GM19455 (cell line): ENCODE data around the gene INPP4B.

ENCODE experiments used
- ATAC-seq: cut with Tn5 transposase; IDR thresholded peaks from one replicate; pipeline ENCODE4 v1.9.1; 2021; ENCODE audit not compliant: unreplicated experiment

The INPP4B gene

DNA sequence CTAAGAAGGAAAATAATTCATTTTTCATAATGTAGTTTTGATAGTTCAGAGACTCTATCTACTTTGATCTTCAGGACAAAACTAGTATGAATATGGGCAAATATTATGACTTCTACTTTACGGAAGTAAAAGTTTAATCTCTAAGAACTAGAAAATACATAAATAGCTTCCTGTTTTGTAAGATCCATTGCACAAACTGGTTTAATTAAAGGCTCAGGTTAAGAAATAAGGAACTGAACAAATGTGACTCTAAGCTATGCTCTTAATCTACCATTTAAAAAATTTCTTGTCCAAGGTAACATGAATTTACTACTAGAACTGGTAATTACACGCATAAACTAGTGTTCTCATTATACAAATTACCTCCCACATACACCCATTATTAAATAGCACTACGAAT is 360.6 kb downstream of the INPP4B start:
- ATAC-seq = no peak

GRCh38 chr4:142480244-142480643 is 365.9 kb downstream of the INPP4B start:
- ATAC-seq = no peak

- ATAC-seq = no peak
These were observed 370.4 kb downstream of the INPP4B start for GRCh38 chr4:142475663-142476062.

GRCh38 chr4:142474398-142475087 is 371.6 kb downstream of the INPP4B start:
- ATAC-seq = no peak

GRCh38 chr4:142473960-142474338 is 372.2 kb downstream of the INPP4B start:
- ATAC-seq = no peak

DNA sequence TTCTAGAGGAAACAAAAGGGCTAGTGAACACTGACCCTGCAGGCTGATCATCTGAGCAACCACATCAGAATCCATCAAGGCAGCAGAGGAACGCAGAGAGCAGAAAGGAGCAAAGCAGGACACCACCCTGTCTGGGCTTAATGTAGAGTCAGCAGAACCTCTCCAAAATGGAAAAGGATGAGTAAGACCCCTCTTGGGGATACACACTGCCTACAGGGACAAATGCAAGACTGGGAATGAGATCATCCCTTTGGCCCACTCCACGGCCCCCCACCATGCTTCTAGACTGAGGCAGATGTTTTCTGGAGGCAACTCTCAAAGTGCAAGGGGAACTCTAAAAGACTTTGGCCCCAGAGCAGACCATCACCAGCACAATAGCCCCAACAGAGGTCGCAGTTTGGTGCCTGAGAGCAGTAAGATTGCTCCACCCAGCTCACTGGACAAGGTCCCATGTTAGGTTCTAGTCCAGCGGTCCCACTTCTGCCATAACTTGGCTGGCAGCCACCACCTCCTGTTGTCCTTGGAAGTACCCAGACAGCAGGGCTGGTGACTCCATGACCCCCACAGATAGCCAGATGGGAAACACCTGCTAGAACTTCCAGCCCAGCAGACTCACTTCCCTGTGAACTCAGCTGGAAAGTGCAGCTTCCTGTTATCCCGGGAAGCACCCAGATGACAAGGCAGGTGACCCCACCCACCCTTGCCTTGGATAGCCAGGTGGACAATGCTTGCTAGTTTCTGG is 372.7 kb downstream of the INPP4B start:
- ATAC-seq = no peak

GRCh38 chr4:142467088-142467487 is 379.0 kb downstream of the INPP4B start:
- ATAC-seq = no peak

DNA sequence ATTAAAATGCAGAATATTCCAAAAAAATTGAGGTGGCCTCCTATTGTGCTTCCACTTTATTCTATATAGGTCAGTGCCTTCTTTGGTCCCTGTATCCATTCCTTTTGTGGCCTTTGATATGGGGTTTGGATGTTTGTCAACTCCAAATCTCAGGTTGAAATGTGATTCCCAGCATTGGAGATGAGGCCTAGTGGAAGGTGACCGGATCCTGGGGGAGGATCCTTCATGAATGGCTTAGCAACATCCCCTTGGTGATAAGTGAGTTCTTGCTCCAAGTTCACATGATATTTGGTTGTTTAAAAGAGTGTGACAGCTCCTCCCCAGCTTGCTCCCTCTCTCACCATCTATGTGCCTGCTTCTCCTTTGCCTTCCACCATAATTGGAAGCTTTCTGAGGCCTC is 380.6 kb downstream of the INPP4B start:
- no peak for ATAC-seq

GRCh38 chr4:142463206-142463605 is 382.9 kb downstream of the INPP4B start:
- no peak for ATAC-seq

DNA sequence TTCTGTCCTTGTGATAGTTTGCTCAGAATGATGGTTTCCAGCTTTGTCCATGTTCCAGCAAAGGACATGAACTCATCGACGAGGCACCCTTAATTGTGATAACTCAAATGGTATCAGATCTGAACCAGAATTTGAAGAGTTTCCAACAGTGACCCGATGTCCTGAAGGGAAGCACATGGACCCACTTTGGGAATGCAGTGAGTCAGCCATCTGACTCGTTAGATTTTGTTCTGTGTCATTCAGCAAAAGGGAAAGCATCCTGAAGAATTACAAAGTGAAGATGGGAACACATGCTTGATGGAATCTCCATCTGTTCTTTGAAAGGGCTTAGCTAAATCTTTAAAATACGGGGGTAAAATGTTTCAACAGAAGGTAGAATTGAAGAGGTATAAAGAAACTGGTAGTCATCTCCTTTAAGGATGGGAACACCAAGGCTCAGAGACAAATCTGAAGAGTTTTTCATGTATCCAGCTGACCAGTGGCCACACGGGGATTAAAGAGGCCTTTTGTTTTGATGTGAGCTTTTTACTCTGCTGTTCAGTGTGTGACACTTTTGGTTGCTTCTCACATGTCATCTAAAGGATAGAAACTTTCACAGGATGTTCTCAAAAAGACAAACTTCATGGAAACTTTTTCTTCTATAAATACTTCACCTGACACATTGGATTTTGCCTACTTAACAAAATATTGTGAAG is 393.8 kb downstream of the INPP4B start:
- no peak for ATAC-seq

- ATAC-seq = no peak
These were observed 396.2 kb downstream of the INPP4B start for GRCh38 chr4:142449771-142450373.

DNA sequence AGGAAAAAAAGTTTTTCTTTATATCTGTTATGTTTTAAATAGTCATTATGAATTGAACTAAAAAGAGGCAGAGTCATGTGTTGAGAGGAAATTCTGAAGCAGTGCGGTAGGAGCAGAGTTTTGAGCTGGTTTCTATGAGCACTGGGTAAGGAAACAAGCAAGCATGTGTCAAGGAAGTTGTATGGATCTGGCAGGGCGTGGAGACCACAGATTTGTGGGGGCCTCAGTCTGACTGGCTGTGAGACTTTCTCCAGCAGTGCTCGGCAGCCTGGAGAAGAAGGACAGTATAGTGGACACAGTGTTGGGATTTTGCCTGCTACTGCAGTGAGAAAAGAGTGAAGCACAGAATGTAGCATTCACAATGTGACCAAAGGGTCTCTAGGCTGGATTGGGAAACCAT is 399.1 kb downstream of the INPP4B start:
- no peak for ATAC-seq

GRCh38 chr4:142443469-142443868 is 402.6 kb downstream of the INPP4B start:
- ATAC-seq = no peak

- ATAC-seq = no peak
These were observed 406.0 kb downstream of the INPP4B start for GRCh38 chr4:142440093-142440492.

DNA sequence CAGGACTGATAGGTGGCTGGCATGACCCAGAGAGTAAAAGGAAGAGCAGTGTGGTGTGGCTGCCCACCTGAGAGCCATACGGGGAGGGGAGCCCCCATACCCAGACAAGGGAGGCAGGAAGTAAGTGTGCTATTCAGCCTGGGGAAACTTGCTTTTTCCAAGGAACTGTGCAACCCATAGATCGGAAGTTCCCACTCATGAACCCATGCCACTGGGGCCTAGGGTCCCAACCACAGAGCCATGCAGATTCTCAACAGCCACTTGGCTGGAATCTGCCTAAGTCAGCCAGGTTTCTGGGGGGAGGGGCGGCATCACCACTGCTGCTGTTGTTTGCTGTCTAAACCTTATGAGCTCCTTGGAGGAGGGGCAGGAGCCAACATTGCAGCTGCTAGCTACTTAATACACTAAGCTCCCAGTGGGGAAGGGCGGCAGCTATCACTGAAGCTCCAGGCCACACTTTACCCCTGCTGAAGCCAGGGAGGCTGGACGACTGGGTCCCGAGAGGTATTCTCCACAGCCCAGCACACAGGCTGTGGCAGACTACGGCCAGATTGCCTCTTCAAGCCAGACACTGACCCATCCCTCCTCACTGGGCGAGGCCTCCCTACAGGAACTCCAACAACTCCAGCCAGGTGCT is 410.4 kb downstream of the INPP4B start:
- ATAC-seq = no peak

- ATAC-seq = no peak
These were observed 411.4 kb downstream of the INPP4B start for GRCh38 chr4:142434519-142435224.

GRCh38 chr4:142428715-142429114 is 417.4 kb downstream of the INPP4B start:
- ATAC-seq = no peak

GRCh38 chr4:142427456-142427855 is 418.6 kb downstream of the INPP4B start:
- ATAC-seq = no peak

DNA sequence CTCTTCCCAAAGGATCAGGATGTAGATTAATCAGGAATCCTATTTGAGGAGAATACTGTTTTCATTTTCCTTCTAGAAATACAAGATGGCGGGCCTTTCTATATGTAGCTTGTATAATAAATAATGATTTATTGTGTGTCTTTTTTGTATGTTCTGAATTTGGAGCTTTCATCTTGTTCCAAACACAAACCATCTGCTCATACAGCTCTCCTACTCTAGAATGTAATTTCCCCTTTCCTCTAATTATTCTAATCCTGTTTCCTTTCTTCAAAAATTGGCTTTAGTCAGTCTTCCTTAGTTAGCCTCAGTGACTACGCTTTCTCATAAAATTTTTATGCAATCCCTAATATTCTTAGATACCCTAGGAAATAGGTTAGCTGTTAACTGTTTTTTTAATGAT is 422.2 kb downstream of the INPP4B start:
- no peak for ATAC-seq

DNA sequence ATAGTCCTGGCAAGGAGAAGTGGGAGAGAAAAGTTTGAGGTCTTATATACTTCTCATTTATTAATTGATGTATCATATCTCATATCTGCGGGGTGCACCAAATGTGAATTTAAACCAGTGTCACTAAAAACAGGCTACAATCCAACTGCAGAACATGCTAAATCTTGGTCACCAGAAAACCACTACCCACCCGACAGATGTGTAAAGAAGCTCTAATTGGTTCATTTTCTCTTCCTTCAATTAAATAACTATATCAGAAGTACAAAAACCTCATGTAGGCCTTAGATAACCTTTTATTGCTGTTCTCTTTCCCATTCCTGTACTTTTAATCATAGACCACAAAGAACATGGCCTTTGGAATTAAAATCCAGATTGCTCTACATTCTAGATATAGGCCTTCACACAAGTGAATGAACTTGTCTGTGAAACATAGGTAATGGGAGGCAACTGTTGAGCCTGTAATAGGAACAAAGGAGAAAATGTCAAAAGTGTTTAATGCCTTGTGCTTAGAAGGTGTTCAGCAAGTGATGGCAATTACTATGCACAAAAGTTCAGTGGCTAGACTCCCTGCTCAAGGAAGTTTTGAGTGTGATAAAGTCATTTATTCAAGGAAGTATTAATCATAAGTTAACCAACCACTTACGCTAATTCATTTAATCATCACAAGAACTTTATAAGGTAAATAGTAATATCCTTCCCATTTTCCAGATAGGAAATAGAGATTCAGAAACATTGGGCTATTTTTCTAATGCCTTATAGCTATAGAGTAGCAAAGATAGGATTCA is 425.6 kb downstream of the INPP4B start:
- ATAC-seq = no peak
